MCF 10A (cell line): ENCODE results near the gene ANO3. TPM values are rescaled to one million over a fixed set of nuclear protein-coding genes. Genes with fewer than 3 reads are reported as not detected.

Source experiments
- Bru-seq: library from RNA; stranded (reverse); fragments of 400-500 nt; gene quantifications from one replicate; lab custom pipeline; 2021; lab: Mats Ljungman, UMichigan
- BruChase-seq, 2 experiments: library from RNA; stranded (reverse); fragments of 400-500 nt; gene quantifications; one replicate each; lab custom pipeline; 2021; lab: Mats Ljungman, UMichigan
- BruUV-seq: library from RNA; stranded (reverse); fragments of 400-500 nt; replicated peaks from 2 replicates; lab custom pipeline; 2021; lab: Mats Ljungman, UMichigan
- CTCF ChIA-PET: fragments of 300-600 bp; sonication (Branson Sonifier 250); formaldehyde crosslinking; extraction: SDS; loops from one replicate; lab custom pipeline; 2021; ENCODE audit warnings: antibody characterized with exemption, inconsistent platforms; lab: Yijun Ruan, JAX
- POLR2A ChIA-PET: fragments of 300-600, 350-650 bp; sonication (Branson Sonifier 250); formaldehyde crosslinking; extraction: SDS; loops from one replicate; lab custom pipeline; 2020; ENCODE audit warnings: antibody characterized with exemption, inconsistent platforms; lab: Yijun Ruan, JAX
- DNase-seq: peaks from one replicate; pipeline ENCODE4 v3.0.0-alpha.2; 2018; ENCODE audit not compliant: unreplicated experiment
- H3K27ac Mint-ChIP-seq: one replicate; pipeline ENCODE4 v1.8.0; 2022; ENCODE audit warnings: mild to moderate bottlenecking, low read depth, mixed read lengths; ENCODE audit not compliant: unreplicated experiment
- H3K27me3 Mint-ChIP-seq: one replicate; pipeline ENCODE4 v1.8.0; 2022; ENCODE audit warnings: mixed read lengths; ENCODE audit not compliant: insufficient read depth, unreplicated experiment
- H3K36me3 Mint-ChIP-seq: one replicate; pipeline ENCODE4 v1.8.0; 2022; ENCODE audit warnings: mild to moderate bottlenecking, moderate library complexity, mixed read lengths; ENCODE audit not compliant: insufficient read depth, unreplicated experiment
- H3K4me1 Mint-ChIP-seq: one replicate; pipeline ENCODE4 v1.8.0; 2022; ENCODE audit warnings: mixed read lengths; ENCODE audit not compliant: insufficient read depth, unreplicated experiment
- H3K4me3 Mint-ChIP-seq: one replicate; pipeline ENCODE4 v1.8.0; 2022; ENCODE audit warnings: mild to moderate bottlenecking, moderate library complexity, mixed read lengths; ENCODE audit not compliant: unreplicated experiment
- H3K9me3 Mint-ChIP-seq: one replicate; pipeline ENCODE4 v1.8.0; 2022; ENCODE audit warnings: mixed read lengths; ENCODE audit not compliant: unreplicated experiment
- CTCF ChIP-seq: fragments of 200-600 bp; IDR thresholded peaks from one replicate; pipeline ENCODE4 v1.8.0; 2022; ENCODE audit warnings: antibody characterized with exemption, mild to moderate bottlenecking; ENCODE audit not compliant: unreplicated experiment
- intact Hi-C: fragments of 100-400 bp; cut with micrococcal nuclease; formaldehyde crosslinking; loops from 2 replicates; pipeline ENCODE4 v1.14.1; 2022
- long read RNA-seq: library from polyadenylated mRNA; stranded (forward); transcript quantifications from one replicate; pipeline ENCODE4 v2.0.0, GENCODE V29; 2022
- total RNA-seq: library from RNA; stranded (reverse); gene quantifications from 2 replicates; pipeline ENCODE4 v1.2.3, GENCODE V29; 2022

Gene ANO3
- total RNA-seq (not detected in 2 replicates), Bru-seq, nascent RNA (percentile 2 among the genes with signal in this experiment), BruChase-seq, experiment 1, labeled RNA remaining after a 6-hour chase (percentile 1 among the genes with signal in this experiment), BruChase-seq, experiment 2, labeled RNA remaining after a 2-hour chase (percentile 0 among the genes with signal in this experiment)
- long read RNA-seq, result 0 reads

DNA sequence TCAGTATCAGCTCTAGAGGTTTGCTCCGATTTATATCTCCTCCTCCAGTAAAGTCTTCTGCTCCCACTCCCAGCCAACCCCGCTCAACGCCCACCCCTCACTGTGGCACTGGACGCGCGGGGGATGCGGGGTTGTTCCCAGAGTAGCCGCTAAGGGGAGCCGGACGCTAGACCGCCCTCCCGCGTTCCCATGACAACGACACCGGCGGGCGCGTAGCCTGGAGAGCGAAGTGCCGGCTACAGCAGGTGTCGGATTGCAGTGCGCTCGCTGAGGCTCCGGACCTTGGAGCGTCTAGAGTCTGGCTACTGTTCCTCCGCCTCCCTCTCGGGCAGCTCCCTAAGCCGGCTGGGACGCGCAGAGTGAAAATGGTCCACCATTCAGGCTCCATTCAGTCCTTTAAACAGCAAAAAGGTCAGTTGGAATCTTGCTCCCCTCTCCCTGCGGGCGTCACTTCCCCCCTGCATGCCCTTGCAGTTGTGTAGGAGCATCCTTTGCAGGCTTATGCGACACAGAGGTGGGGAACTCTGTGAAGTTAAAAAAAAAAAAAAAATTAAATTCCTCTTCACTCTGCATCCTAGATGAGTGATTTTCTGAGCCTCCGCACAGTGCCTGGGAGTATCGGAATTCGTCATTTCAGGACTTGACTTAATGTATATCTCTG, at the start of gene ANO3:
Gene ANO3, plus strand, starts transcription at position 220 of the 661 bp plus-strand sequence. Its CDS starts 146 bp downstream, at position 366.
- no peaks in the 10 kb centered on the region for H3K9me3 Mint-ChIP-seq
- CTCF ChIA-PET, result interaction anchor here (0.5 to 0.8 kb wide), 4 partner anchors 10 to 39 kb away, joined by 3 to 9 read pairs (median 3); no protein-coding TSS in a partner anchor
- no peaks in the 10 kb centered on the region for H3K36me3 Mint-ChIP-seq
- POLR2A ChIA-PET, result no interaction called here
- H3K4me3 Mint-ChIP-seq, result peak within 1 kb of the TSS; percentile 46
- BruUV-seq, result no TSS peak
- H3K27ac Mint-ChIP-seq, result no peak within 1 kb of the TSS
- TF ChIP-seq CTCF, result peak; percentile 24
- DNase-seq, result peak; percentile 75
- peaks cover 100% of the 10 kb centered on the region for H3K27me3 Mint-ChIP-seq
- no peaks in the 10 kb centered on the region for H3K4me1 Mint-ChIP-seq
- intact Hi-C loops, result no loop called here

- H3K36me3 Mint-ChIP-seq, result no peaks in the 10 kb centered on the region
These were observed 48.0 kb upstream of the ANO3 start for GRCh38 chr11:26283852-26284408.

DNA sequence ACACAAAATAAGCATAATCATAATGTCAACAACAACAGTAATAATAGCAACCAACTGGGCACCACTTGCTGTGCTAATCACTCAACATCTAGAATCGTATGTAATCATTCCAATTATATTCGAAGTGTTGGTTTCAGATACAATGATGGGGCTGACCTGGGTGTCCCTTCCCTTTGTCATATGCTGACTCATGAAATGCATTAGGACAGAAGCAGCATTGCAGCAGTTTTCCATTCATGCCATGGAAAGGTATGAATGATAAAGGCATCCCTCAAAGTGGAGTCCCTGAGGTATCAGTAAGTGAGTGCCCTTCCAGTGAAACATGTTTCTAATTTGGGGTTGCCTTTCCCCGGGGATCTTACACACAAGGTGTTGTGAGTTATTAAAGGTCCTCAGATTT, 46.3 kb upstream of the ANO3 start:
- DNase-seq, result no peak
- H3K27ac Mint-ChIP-seq, result no peak overlapping the region
- H3K27me3 Mint-ChIP-seq, result peaks cover 11% of the 10 kb centered on the region
- ChIA-PET CTCF (interaction anchor here (1.2 to 2.1 kb wide), 5 partner anchors 15 to 876 kb away, joined by 3 to 12 read pairs (median 4); no protein-coding TSS in a partner anchor), POLR2A (no interaction called here)
- no peaks in the 10 kb centered on the region for H3K36me3 Mint-ChIP-seq
- intact Hi-C loops, result no loop called here
- H3K4me3 Mint-ChIP-seq, result no peak overlapping the region
- BruUV-seq, result no TSS peak
- H3K4me1 Mint-ChIP-seq, result peaks cover 6% of the 10 kb centered on the region
- H3K9me3 Mint-ChIP-seq, result no peaks in the 10 kb centered on the region
- TF ChIP-seq CTCF, result no peak

More at GRCh38 chr11:26283852-26284408, 48.0 kb upstream of the ANO3 start:
- POLR2A ChIA-PET, result no interaction called here
- BruUV-seq, result no TSS peak
- Mint-ChIP-seq H3K27me3 (peaks cover 19% of the 10 kb centered on the region), H3K27ac (no peak overlapping the region), H3K9me3 (no peaks in the 10 kb centered on the region), H3K4me1 (peaks cover 6% of the 10 kb centered on the region), H3K4me3 (peak overlapping the region; percentile 77)
- no peak for DNase-seq
- no peak for TF ChIP-seq CTCF
- CTCF ChIA-PET, result interaction anchor here (0.5 to 2.1 kb wide), 35 partner anchors 8 to 878 kb away, joined by 3 to 23 read pairs (median 3); partner anchors contain the start of gene BBOX1
- intact Hi-C loops, result no loop called here
